Measurements from ENCODE around the gene CCDC120. TPM values are rescaled to one million over a fixed set of nuclear protein-coding genes. Genes with fewer than 3 reads are reported as not detected.

CCDC120 gene, protein sequence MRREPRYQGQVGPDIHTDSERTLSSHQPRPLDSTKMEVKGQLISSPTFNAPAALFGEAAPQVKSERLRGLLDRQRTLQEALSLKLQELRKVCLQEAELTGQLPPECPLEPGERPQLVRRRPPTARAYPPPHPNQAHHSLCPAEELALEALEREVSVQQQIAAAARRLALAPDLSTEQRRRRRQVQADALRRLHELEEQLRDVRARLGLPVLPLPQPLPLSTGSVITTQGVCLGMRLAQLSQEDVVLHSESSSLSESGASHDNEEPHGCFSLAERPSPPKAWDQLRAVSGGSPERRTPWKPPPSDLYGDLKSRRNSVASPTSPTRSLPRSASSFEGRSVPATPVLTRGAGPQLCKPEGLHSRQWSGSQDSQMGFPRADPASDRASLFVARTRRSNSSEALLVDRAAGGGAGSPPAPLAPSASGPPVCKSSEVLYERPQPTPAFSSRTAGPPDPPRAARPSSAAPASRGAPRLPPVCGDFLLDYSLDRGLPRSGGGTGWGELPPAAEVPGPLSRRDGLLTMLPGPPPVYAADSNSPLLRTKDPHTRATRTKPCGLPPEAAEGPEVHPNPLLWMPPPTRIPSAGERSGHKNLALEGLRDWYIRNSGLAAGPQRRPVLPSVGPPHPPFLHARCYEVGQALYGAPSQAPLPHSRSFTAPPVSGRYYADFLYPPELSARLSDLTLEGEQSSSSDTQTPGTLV
- total RNA-seq: 1 to 10 TPM; 6.9 to 7.3 TPM

- no peak within 1 kb of the TSS for H3K27ac Mint-ChIP-seq
- no peak within 1 kb of the TSS for H3K4me3 Mint-ChIP-seq
- no peaks in the 10 kb centered on the region for H3K9me3 Mint-ChIP-seq
- H3K4me1 Mint-ChIP-seq: peaks cover 13% of the 10 kb centered on the region
- no peaks in the 10 kb centered on the region for H3K27me3 Mint-ChIP-seq
- ATAC-seq (replicated peaks): no peak
- H3K36me3 Mint-ChIP-seq (ENCODE audit: low read depth): no peaks in the 10 kb centered on the region
These were observed at the start of gene CCDC120 for GRCh38 chrX:49058794-49059193. TSS of gene CCDC120 (plus strand) at chrX:49058999. CDS start at chrX:49062042, 3,043 bp downstream.

GRCh38 chrX:49019050-49019449 lies 39.7 kb upstream of the CCDC120 start:
- Mint-ChIP-seq H3K4me3 (no peak overlapping the region), H3K27ac (no peak overlapping the region), H3K27me3 (no peaks in the 10 kb centered on the region), H3K9me3 (no peaks in the 10 kb centered on the region), H3K36me3 (ENCODE audit: low read depth) (no peaks in the 10 kb centered on the region), H3K4me1 (no peaks in the 10 kb centered on the region)
- peak; percentile 39 for ATAC-seq (replicated peaks)

- ATAC-seq (replicated peaks): no peak
- H3K9me3 Mint-ChIP-seq: no peaks in the 10 kb centered on the region
- no peaks in the 10 kb centered on the region for H3K27me3 Mint-ChIP-seq
- H3K36me3 Mint-ChIP-seq (ENCODE audit: low read depth): peaks cover 6% of the 10 kb centered on the region
- H3K27ac Mint-ChIP-seq: no peak overlapping the region
- H3K4me3 Mint-ChIP-seq: no peak overlapping the region
- no peaks in the 10 kb centered on the region for H3K4me1 Mint-ChIP-seq
These were observed 39.1 kb upstream of the CCDC120 start for GRCh38 chrX:49019599-49020249.

GRCh38 chrX:49029876-49030275 lies 28.9 kb upstream of the CCDC120 start:
- Mint-ChIP-seq H3K9me3 (no peaks in the 10 kb centered on the region), H3K4me1 (no peaks in the 10 kb centered on the region)

GRCh38 chrX:49030283-49030682 lies 28.5 kb upstream of the CCDC120 start:
- no peaks in the 10 kb centered on the region for H3K9me3 Mint-ChIP-seq
- no peaks in the 10 kb centered on the region for H3K4me1 Mint-ChIP-seq
- H3K27me3 Mint-ChIP-seq: no peaks in the 10 kb centered on the region
- H3K4me3 Mint-ChIP-seq: no peak overlapping the region
- H3K27ac Mint-ChIP-seq: no peak overlapping the region
- peaks cover 53% of the 10 kb centered on the region for H3K36me3 Mint-ChIP-seq (ENCODE audit: low read depth)
- ATAC-seq (replicated peaks): no peak

More at GRCh38 chrX:49029876-49030275, 28.9 kb upstream of the CCDC120 start:
- Mint-ChIP-seq H3K4me3 (no peak overlapping the region), H3K27me3 (no peaks in the 10 kb centered on the region), H3K27ac (no peak overlapping the region), H3K36me3 (ENCODE audit: low read depth) (peaks cover 51% of the 10 kb centered on the region)
- ATAC-seq (replicated peaks): no peak

DNA sequence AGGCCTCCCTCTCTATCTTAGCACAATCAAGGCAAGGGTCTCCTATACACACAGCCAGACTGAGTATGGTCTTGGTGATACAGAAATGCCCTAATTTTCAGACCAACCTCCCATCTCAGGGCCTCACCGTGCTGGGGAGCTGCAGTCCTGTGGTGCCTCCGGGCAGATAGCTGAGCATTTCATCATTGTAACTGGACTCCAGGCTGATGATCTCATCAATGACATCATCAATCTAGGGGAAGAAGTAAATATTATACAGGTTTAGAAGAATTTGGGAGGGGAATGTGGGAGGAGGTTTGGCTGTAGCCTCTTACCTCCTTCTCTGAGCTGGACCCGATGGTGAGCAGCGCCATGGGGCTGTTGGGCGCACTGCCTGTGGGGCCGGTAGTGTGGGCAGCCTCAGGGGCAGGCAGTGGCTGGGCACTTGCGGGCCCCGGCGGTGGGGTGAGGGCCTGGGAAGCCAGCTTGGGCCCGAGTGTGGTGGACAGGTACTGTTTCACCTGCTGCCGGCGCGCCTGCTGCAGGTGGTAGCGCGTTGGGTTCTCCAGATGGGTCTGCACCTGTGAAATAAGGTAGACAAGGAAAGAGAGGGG lies 20.8 kb upstream of the CCDC120 start:
- Mint-ChIP-seq H3K4me3 (no peak overlapping the region), H3K9me3 (no peaks in the 10 kb centered on the region), H3K36me3 (ENCODE audit: low read depth) (peaks cover 68% of the 10 kb centered on the region)

DNA sequence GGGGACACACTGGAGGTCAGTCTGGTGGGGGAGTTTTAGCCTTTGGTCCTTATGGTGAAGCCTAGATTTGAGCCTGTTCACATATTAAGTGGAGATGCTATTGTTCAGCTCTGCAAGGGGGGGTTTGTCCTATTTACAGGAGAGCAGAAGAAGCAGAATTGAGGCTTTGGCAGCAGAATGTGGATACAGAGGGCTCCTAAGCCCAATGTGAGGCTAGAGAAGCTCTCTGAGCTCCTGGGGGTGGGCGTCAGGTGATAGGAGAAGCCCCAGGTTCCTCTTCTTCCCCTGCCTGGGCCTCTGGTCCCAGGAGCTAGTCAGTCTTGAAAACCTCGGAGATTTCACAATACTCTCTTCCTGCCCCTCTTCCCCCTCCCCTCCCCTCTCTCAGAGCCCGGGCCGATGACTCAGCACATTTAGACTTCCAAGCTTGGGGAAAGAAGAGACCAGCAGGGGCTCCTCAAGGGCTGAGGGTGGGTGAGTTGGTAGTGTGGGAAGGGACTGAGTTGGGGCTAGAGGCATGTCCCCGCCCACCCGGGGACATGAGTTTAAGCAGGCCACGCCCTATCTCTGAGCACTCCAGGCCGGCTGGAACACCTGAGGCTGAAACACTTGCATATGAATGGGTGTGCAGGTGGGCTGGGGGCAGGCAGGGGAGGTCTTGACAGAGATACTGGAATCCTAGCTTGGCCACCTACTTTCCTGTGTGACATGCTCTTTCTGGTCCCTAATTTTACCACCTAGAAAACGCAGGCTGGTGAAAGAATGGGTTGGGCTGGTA lies 19.0 kb upstream of the CCDC120 start:
- no peaks in the 10 kb centered on the region for H3K27me3 Mint-ChIP-seq
- H3K4me1 Mint-ChIP-seq: peaks cover 5% of the 10 kb centered on the region
- H3K9me3 Mint-ChIP-seq: no peaks in the 10 kb centered on the region
- peak overlapping the region; percentile 52 for H3K27ac Mint-ChIP-seq
- H3K36me3 Mint-ChIP-seq (ENCODE audit: low read depth): peaks cover 50% of the 10 kb centered on the region
- peak overlapping the region; percentile 96 for H3K4me3 Mint-ChIP-seq
- ATAC-seq (replicated peaks): no peak

More for the DNA sequence above, 20.8 kb upstream of the CCDC120 start:
- no peak for ATAC-seq (replicated peaks)
- peaks cover 5% of the 10 kb centered on the region for H3K4me1 Mint-ChIP-seq
- H3K27me3 Mint-ChIP-seq: no peaks in the 10 kb centered on the region
- no peak overlapping the region for H3K27ac Mint-ChIP-seq

DNA sequence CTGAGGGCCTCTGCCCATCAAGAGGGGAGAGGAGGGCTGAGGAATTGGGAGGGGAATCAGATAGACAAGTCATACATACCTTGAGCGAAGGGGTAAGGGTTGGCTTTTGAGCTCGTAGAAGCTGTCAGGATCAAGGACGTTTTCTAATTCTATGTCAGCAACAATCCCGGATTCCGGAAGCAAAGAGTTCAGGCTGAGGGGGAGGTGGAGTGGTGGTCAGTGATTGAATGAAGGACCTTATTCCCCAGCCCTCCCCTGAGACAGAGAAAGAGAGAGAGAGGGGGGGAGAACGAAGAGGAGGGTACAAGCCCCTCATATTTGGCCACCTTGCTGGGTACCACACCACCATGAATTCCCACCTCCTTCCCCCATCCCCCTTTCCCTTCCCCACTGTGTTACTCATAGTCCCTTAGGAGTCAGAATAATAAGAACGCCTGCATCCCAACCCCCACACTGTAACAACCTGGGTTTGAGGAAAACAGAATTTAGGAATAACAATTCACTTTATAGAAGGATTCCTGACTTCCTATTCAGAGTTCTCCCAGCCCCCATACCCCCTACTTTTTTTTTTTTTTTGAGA lies 18.3 kb upstream of the CCDC120 start:
- Mint-ChIP-seq H3K9me3 (no peaks in the 10 kb centered on the region), H3K27ac (peak overlapping the region; percentile 52), H3K36me3 (ENCODE audit: low read depth) (peaks cover 47% of the 10 kb centered on the region), H3K4me1 (peaks cover 5% of the 10 kb centered on the region), H3K4me3 (peak overlapping the region; percentile 96), H3K27me3 (no peaks in the 10 kb centered on the region)
- ATAC-seq (replicated peaks): no peak

GRCh38 chrX:49041744-49042580 lies 16.8 kb upstream of the CCDC120 start:
- Mint-ChIP-seq H3K4me1 (peaks cover 5% of the 10 kb centered on the region), H3K36me3 (ENCODE audit: low read depth) (peaks cover 47% of the 10 kb centered on the region), H3K9me3 (no peaks in the 10 kb centered on the region), H3K27me3 (no peaks in the 10 kb centered on the region), H3K4me3 (peak overlapping the region; percentile 96), H3K27ac (peak overlapping the region; percentile 93)
- ATAC-seq (replicated peaks): no peak

DNA sequence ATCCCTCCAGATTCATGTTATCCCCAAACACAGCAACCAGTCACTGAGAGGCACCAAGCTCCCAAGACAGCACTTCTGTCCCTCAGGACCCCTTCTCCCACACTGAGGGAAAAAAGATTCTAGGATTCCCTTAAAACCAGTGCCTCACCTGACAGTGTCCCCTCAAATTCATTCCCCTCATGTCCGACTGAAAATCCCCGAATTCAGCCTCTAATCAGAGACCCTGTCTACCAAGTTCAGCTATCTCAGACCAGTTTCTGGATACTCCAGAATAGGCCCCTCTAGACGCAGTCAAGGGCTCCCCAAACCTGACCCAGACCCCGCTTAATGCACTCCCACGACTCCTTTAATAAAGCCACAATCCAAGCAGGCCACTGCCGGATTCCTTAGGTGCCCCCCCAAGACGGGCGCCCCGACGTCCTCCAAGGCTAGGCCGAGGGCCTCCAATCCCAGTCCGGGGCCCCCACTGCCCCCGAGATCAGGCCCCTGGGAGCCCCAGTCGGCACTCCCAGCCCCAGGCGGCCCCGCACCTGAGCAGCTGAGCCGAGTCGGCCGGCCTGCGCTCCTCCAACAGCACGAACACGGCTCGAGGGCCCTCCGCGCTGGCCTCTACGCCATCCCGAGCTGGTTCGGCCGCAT lies 16.1 kb upstream of the CCDC120 start:
- Mint-ChIP-seq H3K27ac (peak overlapping the region; percentile 93), H3K4me1 (peaks cover 5% of the 10 kb centered on the region), H3K36me3 (ENCODE audit: low read depth) (peaks cover 42% of the 10 kb centered on the region), H3K27me3 (no peaks in the 10 kb centered on the region), H3K9me3 (no peaks in the 10 kb centered on the region), H3K4me3 (peak overlapping the region; percentile 96)
- no peak for ATAC-seq (replicated peaks)

DNA sequence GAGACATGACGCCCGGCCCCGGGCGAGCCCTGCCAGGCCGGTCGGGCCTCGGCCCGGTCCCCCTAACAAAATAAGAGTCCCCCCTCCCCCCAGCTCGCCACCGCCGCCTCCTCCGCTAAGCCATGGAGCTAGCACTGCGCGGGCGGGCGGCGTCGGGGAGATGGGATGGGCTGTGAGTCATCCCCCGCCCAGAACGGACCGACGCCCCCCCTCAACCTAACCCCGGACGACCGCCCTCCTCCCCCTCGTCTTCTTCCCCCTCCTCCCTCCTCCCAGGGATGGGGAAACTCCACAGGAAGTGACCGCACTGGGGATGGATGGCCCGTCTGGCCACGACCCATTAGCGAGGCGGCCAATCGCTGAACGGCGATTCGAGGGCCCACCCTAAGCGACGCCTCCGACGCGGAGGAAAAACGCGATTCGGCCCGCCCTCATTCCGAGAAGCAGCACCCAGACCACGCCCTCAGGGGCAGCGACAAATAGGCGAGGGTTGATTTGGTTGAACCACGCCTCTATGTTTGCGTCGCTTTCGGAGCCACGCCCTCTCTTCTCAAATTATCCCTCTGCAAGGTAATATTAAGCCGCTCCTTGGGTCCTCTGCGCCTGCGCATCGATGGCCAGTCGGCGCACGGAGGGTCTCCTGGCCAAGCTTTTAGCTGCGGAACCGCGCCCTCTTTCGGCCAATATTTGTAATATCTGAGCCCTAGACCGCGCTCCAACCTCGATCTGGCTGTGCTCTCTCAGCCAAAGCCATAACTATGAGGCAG lies 15.4 kb upstream of the CCDC120 start, which contains the start of gene TFE3:
Gene TFE3 (minus strand): TSS at position 138 of the 767 bp plus-strand sequence. CDS start 131 bp downstream, at position 7.
- H3K36me3 Mint-ChIP-seq (ENCODE audit: low read depth): peaks cover 35% of the 10 kb centered on the region
- peak within 1 kb of the TSS; percentile 96 for H3K4me3 Mint-ChIP-seq
- H3K9me3 Mint-ChIP-seq: no peaks in the 10 kb centered on the region
- no peaks in the 10 kb centered on the region for H3K27me3 Mint-ChIP-seq
- H3K4me1 Mint-ChIP-seq: peaks cover 5% of the 10 kb centered on the region
- H3K27ac Mint-ChIP-seq: peak within 1 kb of the TSS; percentile 93
- peak; percentile 92 for ATAC-seq (replicated peaks)

- H3K9me3 Mint-ChIP-seq: no peaks in the 10 kb centered on the region
- peak overlapping the region; percentile 96 for H3K4me3 Mint-ChIP-seq
- H3K27ac Mint-ChIP-seq: peak overlapping the region; percentile 93
- ATAC-seq (replicated peaks): no peak
- H3K4me1 Mint-ChIP-seq: peaks cover 5% of the 10 kb centered on the region
- H3K27me3 Mint-ChIP-seq: no peaks in the 10 kb centered on the region
- peaks cover 29% of the 10 kb centered on the region for H3K36me3 Mint-ChIP-seq (ENCODE audit: low read depth)
These were observed 14.9 kb upstream of the CCDC120 start for GRCh38 chrX:49043987-49044281.

All from activated T-helper 17 cell treated with anti-CD3 and anti-CD28 coated beads, Interleukin-2, amount 50 U/mL, for 72 hours (primary cell).